GM21360 (cell line): ENCODE results near the gene THSD1.
"Not testable (repeated sequence)": the region's sequence is repeated elsewhere in the genome, so short reads cannot be mapped to it uniquely, and the experiment has no call there.

Experiments used
- ATAC-seq: cut with Tn5 transposase; IDR thresholded peaks from one replicate; pipeline ENCODE4 v1.9.1; 2021; ENCODE audit warnings: mild to moderate bottlenecking, moderate library complexity; ENCODE audit not compliant: unreplicated experiment

Gene THSD1

DNA sequence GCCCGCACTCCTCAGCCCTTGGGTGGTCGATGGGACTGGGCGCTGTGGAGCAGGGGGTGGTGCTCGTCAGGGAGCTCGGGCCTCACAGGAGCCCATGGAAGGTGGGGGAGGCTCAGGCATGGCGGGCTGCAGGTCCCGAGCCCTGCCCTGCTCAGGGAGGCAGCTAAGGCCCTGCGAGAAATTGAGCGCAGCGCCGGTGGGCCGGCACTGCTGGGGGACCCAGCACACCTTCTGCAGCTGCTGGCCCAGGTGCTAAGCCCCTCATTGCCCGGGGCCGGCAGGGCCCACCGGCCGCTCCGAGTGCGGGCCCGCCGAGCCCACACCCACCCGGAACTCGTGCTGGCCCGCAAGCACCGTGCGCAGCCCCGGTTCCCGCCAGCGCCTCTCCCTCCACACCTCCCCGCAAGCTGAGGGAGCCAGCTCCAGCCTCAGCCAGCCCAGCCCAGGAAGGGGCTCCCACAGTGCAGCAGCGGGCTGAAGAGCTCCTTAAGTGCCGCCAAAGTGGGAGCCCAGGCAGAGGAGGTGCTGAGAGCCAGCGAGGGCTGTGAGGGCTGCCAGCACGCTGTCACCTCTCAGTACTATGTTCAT, 2.2 kb upstream of the THSD1 start:
- not testable (repeated sequence) for ATAC-seq

- not testable (repeated sequence) for ATAC-seq
Observed at GRCh38 chr13:52407436-52407835, 1.5 kb upstream of the THSD1 start.

- ATAC-seq, result no peak
Observed at GRCh38 chr13:52406629-52407028, 657 bp upstream of the THSD1 start.

DNA sequence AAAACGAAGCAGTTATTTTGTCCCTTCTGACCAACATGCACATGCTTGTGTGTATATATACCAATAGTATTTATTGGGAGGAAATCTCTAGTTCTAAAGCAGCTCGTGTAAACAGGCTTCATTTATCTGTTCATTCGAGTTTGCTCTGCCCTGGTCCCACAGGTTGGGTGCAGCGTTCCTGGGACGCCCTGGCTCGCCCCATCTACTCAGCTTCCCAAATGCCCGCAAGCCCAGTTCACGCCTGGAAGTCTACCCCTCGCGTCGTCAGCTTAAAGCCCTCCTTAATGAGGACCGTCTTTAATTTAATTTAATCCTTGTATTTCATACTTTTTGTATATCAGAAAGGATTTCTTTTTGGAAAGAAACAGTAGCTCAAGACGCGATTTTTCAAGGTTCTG, 604 bp downstream of the THSD1 start:
- ATAC-seq, result no peak

DNA sequence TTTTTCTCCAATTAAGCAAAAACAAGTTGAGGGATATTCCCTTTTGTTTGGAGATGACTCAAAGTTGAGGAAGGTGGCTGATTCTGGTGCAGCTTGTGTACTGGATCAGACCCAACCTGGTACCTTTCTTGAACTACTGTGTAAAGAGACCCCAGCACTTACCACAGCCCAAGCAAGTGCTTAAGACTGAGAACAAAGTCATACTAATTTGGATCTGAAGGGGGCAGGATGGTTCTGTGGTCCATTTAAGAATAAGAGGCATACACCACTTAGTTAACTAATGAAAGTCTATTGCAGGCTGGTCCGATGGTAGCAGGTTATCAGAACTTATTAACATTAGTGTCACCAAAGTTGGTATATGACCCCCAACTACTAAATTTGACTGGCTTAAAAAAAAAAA, 6.3 kb downstream of the THSD1 start:
- ATAC-seq, result no peak

DNA sequence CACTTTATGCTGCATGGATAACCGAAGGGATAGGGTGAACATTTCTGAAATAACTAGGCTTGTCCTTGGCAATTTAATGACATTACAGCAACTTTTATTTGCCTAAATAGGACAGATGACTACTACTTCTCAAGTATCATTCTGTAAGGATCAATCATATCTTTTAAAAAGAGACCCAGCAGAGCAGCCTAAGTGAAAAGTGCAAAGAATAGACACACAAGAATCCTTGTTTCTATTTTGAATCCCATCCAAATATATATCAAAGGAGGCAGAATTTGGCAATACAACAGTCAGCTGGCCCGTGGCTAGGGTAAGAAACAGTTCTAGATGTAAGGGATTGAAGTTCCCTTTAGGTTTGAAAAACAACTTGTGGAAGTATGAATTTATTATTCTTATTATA, 6.9 kb downstream of the THSD1 start:
- no peak for ATAC-seq

DNA sequence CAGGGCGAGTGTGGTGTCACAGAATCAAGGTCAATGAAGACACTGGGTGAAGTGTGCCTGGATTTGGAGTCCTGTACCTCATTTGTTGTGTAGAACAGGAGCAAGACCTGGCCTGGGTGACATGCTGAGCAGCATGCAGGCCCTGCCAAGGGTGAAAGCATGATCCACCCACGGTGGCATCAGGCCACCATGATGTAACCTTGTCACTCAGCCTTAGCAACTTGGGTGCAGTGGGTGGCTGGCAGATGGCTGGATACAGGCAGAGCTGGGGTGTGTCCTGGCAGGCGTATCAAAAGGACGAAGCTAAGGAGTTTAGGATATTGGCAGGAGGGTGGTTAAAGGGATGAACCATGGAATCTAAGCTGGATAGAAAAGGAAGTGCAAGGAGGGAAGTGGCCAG, 10.3 kb downstream of the THSD1 start:
- no peak for ATAC-seq

DNA sequence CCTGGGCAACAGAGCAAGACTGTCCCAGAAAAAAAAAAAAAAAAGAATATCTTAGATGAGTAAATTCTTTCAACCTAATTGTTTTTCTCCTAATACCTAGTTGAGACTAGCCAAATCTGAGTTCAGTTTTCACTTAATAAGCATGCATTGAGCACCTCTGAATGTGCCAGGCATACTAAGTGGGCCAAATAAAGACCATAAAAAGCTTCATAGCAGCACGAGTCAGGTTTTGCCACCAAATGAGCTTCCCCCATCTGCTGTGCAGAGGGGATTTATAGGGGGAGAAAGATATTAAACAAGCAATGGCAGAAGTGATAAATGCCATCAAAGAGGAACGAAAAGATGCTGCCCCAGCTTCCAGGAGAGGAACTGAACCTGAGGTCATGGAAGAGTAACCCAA, 11.4 kb downstream of the THSD1 start:
- ATAC-seq, result no peak

DNA sequence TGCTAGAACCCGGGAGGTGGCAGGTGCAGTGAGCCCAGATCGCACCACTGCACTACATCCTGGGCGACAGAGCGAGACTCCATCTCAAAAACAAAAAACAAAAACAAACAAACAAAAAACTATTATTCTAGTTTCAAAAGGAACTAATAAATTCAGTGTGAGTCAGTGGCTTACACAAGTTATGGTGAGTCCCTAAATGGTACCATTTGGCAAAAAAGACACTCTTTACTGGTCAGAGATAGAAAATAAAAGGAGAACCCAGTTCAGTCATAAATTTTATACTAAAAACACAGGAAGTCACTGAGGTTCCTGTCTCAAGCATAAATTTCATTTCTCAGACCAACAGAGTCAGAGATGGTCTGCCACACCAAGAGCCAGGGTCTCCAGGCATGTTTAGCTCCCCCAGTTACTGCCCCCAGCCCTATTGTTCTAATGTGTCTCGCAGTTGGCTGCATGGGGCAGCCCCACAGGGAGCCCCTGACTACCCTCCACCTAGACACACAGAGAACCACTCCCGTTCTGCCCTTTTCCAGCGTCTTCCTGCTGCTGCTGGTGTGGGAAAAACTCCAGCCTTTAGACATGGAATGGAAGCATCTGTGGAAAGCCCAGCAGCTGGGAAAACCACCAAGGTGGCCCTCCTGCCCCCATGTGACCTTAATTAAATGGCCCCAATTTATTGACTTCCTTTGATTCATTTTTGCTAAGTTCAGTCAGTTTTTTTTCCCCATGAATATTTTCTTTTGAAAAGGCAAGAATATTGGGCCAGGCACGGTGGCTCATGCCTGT, 12.2 kb downstream of the THSD1 start:
- ATAC-seq, result no peak

DNA sequence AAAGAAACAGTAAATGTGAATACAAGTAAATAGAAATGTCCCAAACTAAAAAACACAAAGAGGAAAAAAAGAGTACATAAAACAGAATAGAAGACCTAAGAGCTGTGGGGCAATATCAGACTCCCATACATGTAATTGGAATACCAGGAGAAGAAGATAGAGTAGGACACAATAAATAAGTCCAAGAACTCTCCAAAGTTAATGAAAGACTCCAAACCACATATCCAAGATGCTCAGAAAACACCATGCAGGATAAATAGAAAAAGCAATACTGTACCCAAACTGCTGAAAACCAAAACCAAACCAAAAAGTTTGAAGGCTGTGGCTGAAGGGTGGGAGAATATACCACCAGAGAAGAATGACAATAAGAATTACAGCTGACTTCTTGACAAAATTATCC, 18.3 kb downstream of the THSD1 start:
- no peak for ATAC-seq

- no peak for ATAC-seq
Observed at GRCh38 chr13:52385870-52386269, 20.1 kb downstream of the THSD1 start.

DNA sequence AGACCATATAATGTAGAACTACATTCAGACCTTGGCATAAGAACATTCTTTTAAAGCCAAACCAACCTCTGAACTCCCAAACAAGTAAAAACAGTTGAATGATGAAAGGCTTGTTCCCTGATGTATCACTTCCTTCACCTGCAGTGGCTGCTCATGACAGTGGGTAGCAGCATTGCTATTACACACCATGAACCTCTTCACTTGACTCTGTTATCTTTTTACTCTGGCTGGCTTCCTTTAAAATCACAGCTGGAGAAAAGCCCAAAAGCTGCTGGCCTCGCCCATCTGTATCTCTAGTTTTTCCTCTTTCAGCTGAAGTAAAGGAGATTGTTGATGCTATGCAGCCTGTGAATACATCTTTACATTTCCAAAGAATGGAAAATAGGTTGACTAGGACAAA, 22.6 kb downstream of the THSD1 start:
- no peak for ATAC-seq

DNA sequence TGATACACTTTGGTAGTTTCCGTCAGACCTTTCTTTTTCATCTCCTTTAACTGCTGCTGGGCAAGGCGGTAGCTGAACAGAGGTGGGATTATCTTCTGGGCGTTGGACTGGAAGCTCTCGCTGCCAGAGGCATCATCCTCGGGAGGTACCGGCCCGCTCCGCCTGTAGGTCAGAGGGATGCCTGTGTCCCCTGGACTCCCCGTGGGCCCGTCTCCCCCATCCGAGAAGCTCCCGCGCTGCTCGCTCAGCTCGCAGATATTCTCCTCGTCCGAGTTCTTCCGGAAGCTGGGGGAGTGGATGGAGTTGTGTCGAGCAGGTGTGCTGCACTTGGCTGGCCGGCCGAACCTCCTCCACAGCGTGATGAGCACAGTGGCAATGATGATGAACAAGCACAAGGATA, 27.7 kb downstream of the THSD1 start:
- ATAC-seq, result no peak

DNA sequence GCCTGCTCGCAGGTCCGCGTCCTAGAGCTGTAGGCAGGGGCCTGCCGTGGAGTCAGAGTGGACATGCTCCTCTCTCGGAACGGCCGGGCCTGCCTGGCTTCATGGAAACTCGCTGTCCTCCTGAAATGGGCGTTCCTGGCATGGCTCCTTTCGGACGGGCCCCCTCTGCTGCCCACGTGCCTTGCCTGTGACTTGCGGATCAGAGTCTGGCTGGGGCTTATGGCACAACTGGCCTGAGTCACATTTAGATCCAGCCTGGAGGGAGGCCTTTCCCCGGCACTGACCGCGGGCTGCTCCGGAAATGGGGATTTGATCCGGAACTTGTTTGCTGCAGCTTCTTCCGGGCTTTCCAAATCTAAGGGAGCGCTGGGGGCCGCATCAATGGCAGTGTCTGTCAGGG, 28.1 kb downstream of the THSD1 start:
- ATAC-seq, result no peak

DNA sequence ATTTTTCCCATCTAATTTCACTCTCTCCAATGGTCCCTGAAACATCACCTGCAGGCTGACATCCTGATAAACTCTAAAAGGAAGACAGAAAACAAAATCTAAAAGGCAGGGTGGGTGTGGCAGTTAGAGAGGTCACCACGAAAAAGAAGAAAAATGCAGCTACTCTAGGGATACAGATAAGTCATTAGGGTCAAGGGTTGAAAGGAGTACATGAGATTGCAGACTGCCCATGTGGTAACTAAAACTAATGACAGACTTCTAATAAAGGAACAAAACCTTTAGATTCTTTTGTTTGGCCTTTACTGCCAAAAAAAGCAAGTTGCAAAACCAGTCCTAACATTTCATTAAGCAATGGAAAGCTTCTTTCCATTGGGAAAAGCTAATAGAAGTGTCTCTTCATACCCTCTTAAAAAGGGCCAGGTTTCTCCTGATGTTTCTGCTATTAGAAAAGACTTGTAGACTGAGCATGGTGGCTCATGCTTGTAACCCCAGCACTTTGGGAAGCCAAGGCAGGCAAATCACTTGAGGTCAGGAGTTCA, 31.0 kb downstream of the THSD1 start:
- no peak for ATAC-seq

- no peak for ATAC-seq
Observed at GRCh38 chr13:52374389-52374788, 31.6 kb downstream of the THSD1 start.

DNA sequence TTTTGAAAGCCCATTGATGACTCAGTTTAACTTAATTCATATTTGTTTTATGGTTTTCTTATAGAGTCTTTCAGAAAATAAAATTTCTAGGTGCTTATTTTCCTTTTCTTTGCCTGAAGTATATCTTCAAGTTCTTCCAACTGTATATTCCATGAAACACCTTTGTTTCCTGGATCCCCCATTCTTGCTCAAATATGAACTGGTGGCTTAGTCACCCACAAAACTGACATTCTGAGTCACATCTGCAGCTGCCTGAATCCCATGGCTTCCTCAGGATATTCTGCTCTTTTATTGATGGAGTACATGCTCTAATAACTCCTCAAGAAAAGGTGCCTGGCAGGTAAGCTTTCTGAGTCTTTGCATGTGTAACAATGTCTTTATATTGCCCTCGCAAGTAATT, 32.7 kb downstream of the THSD1 start:
- not testable (repeated sequence) for ATAC-seq

GRCh38 chr13:52371736-52372247, 34.2 kb downstream of the THSD1 start:
- ATAC-seq, result no peak

DNA sequence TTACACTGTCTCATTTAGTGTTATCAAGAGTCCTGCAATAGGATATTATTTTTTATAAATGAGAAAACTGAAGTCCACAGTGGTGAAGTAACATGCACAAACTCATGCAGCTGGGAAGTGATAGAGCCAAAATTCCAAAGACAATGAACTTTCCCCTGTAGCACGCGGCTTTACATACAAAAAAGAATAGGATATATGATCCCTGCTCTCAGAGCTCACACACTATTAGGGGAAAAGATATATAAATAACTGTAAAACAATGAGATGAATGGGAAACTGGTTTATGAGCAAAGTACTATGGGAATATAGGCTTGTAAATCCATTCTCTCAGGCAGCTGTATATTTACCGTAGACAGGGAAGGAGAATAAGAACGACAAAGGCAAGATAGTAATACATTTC, 39.7 kb downstream of the THSD1 start:
- ATAC-seq, result no peak

GRCh38 chr13:52362169-52362887, 43.6 kb downstream of the THSD1 start:
- ATAC-seq, result not testable (repeated sequence)

DNA sequence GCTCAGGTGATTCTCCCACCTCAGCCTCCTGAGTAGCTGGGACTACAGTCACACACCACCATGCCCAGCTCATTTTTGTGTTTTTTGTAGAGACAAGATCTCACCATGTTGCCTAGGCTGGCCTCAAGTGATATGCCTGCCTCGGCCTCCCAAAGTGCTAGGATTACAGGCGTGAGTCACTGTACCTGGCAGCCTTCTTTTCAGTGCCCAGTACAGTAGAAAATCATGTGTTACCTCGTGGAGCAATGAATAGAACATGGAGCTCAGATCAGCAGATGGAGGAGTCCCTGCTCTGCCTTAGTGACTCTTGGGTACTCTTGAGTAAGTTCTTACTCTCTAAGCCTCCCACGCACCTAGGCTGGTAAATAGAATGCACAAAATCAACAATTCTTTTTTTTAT, 44.7 kb downstream of the THSD1 start:
- no peak for ATAC-seq

- no peak for ATAC-seq
Observed at GRCh38 chr13:52359534-52359933, 46.4 kb downstream of the THSD1 start.
